HG03108 (cell line): Measurements from ENCODE around the gene TMEM14A.
"Not testable (repeated sequence)": the region's sequence is repeated elsewhere in the genome, so short reads cannot be mapped to it uniquely, and the experiment has no call there.

Experiments
- ATAC-seq: cut with Tn5 transposase; IDR thresholded peaks from one replicate; pipeline ENCODE4 v1.9.1; 2021; ENCODE audit warnings: moderate library complexity; ENCODE audit not compliant: unreplicated experiment

Gene TMEM14A

GRCh38 chr6:52694404-52694803, 23.5 kb downstream of the TMEM14A start:
- no peak for ATAC-seq

GRCh38 chr6:52696418-52696817, 25.5 kb downstream of the TMEM14A start:
- ATAC-seq, result no peak

GRCh38 chr6:52697903-52698302, 27.0 kb downstream of the TMEM14A start:
- no peak for ATAC-seq

DNA sequence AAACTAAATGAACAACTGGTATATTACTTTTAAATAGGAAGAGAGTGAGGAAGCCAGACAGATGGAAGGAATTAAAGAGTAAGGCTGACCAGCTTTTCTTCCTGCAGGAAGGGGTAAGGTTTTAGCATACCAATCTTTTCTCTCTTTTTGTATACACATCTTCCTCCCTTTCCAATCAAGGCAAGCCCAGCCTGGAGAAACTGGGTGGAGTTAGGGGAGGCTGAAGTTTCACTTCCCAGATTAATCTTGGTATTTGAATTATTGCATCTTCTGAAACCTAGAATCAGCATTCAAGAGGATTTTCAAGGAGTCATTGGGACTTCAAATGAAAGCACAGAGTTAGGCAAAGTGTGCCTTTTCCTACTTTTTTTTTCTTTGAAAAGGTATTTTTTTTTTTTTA, 33.1 kb downstream of the TMEM14A start:
- no peak for ATAC-seq

DNA sequence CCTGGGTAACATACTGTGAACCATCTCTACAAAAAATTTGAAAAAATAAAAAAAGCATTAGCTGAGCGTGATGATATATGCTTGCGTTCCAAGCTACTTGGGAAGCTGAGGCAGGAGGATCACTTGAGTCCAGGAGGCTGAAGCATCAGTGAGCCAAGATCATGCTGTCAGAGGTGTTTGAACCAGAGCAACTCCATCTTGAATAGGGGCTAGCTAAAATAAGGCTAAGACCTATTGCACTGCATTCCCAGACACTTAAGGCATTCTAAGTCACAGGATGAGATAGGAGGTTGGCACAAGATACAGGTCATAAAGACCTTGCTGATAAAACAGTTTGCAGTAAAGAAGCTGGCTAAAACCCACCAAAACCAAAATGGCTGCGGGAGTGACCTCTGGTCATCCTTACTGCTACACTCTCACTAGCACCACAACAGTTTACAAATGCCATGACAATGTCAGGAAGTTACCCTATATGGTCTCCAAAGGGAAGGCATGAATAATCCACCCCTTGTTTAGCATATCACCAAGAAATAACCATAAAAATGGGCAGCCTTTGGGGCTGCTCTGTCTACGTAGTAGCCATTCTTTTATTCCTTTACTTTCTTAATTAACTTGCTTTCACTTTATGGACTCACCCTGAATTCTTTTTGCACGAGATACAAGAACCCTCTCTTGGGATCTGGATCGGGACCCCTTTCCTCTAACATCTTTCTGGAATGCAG, 34.0 kb downstream of the TMEM14A start:
- not testable (repeated sequence) for ATAC-seq

DNA sequence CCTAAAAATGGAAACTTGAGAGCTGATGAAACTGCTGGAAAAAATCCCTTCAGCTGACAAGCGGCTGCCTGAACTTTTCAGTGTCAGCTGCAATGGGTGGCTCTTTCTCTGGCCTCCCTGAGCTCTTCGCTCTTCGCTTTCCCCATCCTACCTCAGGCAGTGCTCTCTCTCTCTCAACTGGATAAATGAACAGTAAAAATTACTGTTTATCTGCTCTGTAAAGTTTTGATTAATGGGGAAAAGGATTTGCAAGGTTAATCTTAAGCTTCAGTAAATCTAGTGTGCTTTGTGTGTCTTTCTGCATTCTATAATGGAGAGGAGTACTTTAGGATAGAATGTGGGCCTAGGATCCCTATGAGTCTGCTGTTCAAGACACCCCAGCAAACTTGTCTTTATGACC, 35.1 kb downstream of the TMEM14A start:
- ATAC-seq, result no peak

- ATAC-seq, result no peak
Measured at GRCh38 chr6:52707963-52708680, 37.2 kb downstream of the TMEM14A start.

DNA sequence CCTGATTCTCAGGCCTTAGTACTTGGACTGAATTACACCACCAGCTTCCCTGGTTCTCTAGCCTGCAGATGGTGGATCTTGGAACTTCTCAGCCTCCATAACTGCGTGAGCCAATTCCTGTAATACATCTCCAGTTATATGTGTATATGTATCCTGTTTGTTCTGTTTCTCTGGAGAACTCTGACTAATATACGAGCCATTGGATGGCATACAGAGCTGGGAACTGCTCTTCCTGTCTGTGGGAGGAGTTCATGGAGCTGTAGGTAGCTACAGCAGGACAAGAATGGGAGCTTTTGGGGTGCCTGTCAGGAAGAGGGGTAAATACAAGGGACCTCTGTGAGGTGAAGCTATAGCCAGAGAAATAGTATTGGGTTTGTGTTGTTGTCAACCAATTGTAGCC, 41.2 kb downstream of the TMEM14A start:
- no peak for ATAC-seq

DNA sequence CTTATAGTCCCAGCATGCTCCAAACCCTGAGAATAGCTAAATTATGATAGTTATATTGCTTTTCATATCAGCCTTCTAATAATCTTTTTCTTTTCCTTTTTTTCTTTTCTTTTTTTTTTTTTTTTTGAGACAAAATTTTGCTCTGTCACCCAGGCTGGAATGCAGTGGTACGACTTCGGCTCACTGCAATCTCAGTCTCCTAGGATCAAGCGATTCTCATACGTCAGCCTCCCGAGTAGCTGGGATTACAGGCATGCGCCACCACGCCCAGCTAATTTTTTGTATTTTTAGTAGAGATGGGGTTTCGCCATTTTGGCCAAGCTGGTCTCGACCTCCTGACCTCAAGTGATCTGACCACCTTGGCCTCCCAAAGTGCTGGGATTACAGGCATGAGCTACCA, 43.8 kb downstream of the TMEM14A start:
- not testable (repeated sequence) for ATAC-seq

GRCh38 chr6:52718550-52718949, 47.6 kb downstream of the TMEM14A start:
- ATAC-seq, result no peak

GRCh38 chr6:52720321-52720720, 49.4 kb downstream of the TMEM14A start:
- no peak for ATAC-seq

DNA sequence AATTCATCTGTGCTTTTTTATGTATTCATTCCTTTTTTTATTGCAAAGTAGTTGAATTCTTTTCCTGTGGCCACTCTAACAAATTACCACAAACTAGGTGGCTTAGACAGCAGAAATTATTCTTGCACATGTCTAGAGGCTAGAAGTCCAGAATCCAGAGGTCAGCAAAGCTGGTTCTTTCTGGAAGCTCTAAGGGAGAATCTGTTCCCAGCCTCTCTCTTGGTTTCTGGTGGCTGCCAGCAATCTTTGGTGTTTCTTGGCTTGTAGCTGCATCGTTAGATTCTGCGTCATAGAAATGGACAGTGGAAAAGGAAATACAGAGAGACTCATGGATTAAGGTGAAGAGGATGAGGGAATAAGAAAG, 53.1 kb downstream of the TMEM14A start:
- ATAC-seq, result no peak

DNA sequence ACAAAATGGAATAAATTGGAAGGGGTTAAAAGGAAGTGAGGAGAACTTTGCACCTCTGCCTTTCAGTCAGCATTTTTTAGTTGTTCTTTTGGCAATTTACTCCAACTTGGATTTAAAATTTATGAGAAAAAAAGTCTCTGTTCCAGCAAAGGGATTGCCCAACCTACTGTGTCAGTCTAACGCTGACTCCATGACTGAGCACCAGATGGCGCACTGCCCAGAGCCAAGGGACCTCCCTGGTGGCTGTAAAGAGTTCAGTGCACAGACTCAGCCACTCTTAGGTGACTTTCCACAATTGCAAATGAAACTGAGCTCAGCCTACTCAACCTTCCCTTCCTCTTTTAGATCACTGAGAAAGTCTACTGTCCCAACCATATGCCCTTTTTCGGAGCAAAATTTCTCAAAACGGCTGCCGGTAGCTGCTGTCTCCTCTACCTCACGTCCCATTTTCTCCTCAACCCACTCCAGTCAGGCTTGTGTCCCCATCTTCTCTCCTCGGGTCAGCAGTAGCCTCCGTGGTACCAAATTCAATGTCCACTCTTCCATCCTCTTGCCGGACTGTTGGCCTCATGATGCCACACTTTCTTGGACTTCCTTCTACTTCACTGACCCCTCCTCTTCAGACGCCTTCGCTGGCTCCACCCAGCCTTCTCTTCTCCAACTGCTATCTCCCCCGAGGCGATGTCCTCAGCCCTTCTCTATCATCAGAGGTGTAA, 53.7 kb downstream of the TMEM14A start:
- peak; percentile 89 for ATAC-seq

DNA sequence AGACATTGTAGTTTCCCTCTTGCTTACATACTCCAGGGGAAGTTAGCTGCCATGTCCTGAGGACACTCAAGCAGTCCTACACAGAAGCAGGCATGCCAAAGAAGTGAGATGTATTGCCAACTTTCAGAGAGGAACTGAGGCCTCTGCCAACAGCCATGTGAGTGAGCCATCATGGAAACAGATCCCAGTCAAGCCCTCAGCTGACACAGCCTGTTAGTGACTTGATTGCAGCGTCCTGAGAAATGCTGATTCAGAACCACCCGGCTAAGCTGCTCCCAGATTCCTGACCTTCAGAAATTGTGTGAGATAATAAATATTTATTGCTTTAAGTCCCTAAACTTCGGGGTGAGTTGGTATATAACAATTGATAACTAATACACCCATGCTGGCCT, 54.2 kb downstream of the TMEM14A start:
- ATAC-seq, result no peak

GRCh38 chr6:52725535-52726192, 54.8 kb downstream of the TMEM14A start:
- ATAC-seq, result no peak

DNA sequence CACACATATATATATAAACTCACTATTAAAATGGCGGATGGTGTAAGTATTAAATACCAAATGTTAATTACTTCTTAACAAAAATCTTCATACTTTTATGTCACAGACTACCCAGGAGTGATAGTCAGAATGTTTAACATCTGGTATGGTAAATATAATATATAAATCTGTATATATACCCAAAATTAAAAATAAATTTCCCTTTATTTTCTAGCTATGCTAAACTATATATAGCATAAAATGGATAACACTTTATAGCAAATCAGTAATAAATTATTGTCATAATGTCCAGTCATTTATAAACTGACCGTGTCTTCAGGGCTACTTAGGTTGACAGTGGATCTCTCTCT, 55.3 kb downstream of the TMEM14A start:
- ATAC-seq, result no peak

- ATAC-seq, result no peak
Measured at GRCh38 chr6:52726741-52727535, 56.0 kb downstream of the TMEM14A start.

- no peak for ATAC-seq
Measured at GRCh38 chr6:52727908-52728307, 57.0 kb downstream of the TMEM14A start.

- ATAC-seq, result no peak
Measured at GRCh38 chr6:52728394-52728793, 57.5 kb downstream of the TMEM14A start.

DNA sequence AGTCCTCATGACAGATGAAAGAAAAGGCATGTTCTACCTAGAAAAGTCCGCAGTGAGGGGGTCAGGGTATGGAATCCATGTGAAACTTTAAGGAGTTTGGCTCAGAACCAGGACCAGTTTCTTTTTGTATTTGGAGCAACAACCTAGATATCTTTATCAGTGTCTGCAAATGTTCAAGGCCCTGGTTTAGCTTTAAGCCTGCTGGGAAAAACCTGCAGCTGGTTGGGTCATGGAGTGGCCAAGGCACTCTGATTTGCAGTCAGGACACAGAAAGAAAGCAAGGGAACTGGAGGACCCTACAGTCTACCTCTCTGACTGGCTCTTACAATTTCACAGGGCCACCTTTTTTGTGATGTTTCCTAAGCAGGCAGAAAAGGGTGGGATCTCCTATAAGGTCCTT, 58.7 kb downstream of the TMEM14A start:
- ATAC-seq, result no peak

DNA sequence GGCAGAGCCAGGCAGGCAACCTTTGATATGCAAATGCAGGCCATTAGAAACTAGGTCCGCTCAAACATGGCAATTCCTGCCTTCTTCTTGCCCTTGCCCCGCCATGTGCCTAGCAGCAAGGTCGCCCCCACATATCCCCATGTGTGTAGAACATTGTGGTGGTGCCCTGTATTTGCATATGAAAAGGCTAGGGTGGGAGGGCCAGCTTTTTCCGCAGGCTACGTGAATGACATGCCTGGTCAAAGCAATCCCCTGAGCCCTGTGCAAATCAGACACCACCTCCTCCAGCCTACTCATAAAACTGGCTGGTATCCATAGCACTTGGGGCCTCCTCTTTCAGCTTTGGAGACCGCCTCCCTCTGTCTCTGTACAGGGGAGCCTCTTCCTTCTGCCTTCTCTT, 60.8 kb downstream of the TMEM14A start:
- ATAC-seq, result no peak
